ENCODE data around the gene SMAD7. TPM values are rescaled to one million over a fixed set of nuclear protein-coding genes. Genes with fewer than 3 reads are reported as not detected.

The SMAD7 gene
- total RNA-seq, 1 donor from 2014 or later: 61.2 TPM

GRCh38 chr18:48893061-48893607 is 57.6 kb downstream of the SMAD7 start:
- Mint-ChIP-seq H3K27ac (ENCODE audit: unreplicated experiment) (no peak overlapping the region), H3K9me3 (ENCODE audit: low read depth) (no peaks in the 10 kb centered on the region), H3K36me3 (ENCODE audit: low read depth) (no peaks in the 10 kb centered on the region), H3K27me3 (ENCODE audit: low read depth) (no peaks in the 10 kb centered on the region), H3K4me3 (ENCODE audit: unreplicated experiment) (no peak overlapping the region), H3K4me1 (ENCODE audit: low read depth) (peaks cover 47% of the 10 kb centered on the region)
- TF ChIP-seq, protein P1, sequence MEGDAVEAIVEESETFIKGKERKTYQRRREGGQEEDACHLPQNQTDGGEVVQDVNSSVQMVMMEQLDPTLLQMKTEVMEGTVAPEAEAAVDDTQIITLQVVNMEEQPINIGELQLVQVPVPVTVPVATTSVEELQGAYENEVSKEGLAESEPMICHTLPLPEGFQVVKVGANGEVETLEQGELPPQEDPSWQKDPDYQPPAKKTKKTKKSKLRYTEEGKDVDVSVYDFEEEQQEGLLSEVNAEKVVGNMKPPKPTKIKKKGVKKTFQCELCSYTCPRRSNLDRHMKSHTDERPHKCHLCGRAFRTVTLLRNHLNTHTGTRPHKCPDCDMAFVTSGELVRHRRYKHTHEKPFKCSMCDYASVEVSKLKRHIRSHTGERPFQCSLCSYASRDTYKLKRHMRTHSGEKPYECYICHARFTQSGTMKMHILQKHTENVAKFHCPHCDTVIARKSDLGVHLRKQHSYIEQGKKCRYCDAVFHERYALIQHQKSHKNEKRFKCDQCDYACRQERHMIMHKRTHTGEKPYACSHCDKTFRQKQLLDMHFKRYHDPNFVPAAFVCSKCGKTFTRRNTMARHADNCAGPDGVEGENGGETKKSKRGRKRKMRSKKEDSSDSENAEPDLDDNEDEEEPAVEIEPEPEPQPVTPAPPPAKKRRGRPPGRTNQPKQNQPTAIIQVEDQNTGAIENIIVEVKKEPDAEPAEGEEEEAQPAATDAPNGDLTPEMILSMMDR (IDR thresholded peaks at IDR 0.05): no peak
- peak; percentile 64 for DNase-seq (ENCODE audit: low spot score)

DNA sequence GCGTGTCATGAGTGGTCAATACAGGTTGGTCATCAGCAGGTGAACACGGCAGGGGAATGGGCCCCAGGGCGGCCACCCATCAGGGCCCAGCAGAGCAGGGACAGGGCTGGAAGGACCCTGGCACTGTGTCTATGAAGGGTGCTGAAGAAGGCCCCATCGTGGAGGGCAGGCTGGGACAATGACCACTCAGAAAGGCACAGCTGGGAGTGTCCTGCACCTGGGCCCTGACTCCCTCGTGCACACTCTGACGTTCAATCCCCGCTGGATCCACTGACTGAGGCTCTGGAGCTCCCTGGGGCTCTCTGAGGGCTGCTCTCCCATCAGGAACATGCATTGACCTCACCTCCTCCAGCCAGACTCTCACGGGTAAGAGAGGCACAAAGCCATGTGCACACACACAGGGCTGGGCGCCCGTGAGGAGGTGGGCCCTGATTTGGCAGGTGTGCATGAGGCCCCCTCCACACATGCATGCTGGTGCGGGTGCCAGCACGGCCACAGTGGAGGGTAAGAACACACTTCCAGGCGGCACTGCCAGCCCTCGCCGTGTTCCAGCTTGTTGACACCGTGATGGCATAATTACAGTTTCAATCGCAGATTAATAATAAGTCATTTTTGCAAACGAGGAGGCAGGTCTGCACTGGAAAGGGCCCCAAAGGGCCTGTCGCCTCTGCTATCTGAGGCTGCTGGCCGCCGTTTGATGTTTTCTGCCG is 58.5 kb downstream of the SMAD7 start:
- no peaks in the 10 kb centered on the region for H3K27me3 Mint-ChIP-seq (ENCODE audit: low read depth)
- peaks cover 51% of the 10 kb centered on the region for H3K4me1 Mint-ChIP-seq (ENCODE audit: low read depth)
- no peak overlapping the region for H3K4me3 Mint-ChIP-seq (ENCODE audit: unreplicated experiment)
- H3K36me3 Mint-ChIP-seq (ENCODE audit: low read depth): no peaks in the 10 kb centered on the region
- no peak overlapping the region for H3K27ac Mint-ChIP-seq (ENCODE audit: unreplicated experiment)
- TF ChIP-seq, protein P1 (IDR thresholded peaks at IDR 0.05): no peak
- H3K9me3 Mint-ChIP-seq (ENCODE audit: low read depth): no peaks in the 10 kb centered on the region
- peak; percentile 85 for DNase-seq (ENCODE audit: low spot score)

- H3K4me3 Mint-ChIP-seq (ENCODE audit: unreplicated experiment): no peak overlapping the region
- H3K36me3 Mint-ChIP-seq (ENCODE audit: low read depth): no peaks in the 10 kb centered on the region
- TF ChIP-seq, protein P1 (IDR thresholded peaks at IDR 0.05): no peak
- DNase-seq (ENCODE audit: low spot score): peak; percentile 54
- no peaks in the 10 kb centered on the region for H3K9me3 Mint-ChIP-seq (ENCODE audit: low read depth)
- H3K27me3 Mint-ChIP-seq (ENCODE audit: low read depth): no peaks in the 10 kb centered on the region
- H3K27ac Mint-ChIP-seq (ENCODE audit: unreplicated experiment): no peak overlapping the region
- peaks cover 47% of the 10 kb centered on the region for H3K4me1 Mint-ChIP-seq (ENCODE audit: low read depth)
Observed at GRCh38 chr18:48891721-48892120, 59.0 kb downstream of the SMAD7 start.

DNA sequence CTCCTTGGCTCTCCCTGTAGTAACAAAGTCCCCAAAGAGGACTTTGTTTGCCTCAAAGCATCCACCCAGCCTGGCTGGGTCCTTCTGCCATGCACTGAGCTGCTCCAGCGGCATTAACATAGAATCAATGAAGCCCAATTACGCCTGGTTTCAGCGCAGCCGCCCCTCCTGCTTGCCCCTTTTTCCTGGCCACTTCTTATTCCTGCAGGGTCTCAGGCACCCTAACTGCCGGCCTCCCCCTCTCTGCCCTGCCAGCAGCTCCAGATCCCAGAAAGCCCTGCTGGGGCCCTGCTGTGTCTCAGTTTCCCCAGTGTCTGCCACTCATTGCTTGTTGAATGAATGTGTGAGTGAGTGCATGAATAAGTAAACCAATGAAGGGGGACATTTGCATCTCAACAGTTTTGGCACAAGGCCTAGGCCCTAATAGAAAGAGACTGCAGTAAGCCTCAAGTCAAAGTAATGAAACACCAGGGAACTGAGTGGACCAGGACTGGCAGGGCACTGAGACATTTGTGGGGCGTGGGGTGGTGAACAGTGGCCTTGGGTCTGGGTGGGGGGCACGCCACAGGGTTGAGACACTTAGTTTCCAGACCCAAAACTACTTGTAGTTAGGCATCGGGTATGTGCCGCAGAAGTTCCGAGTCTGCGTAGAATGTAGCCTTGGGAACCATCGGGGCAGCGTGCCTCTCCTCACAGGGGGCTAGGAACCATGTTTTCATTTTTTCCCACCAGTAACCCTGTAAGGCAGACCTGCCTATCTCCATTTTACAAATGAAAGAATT is 60.6 kb downstream of the SMAD7 start:
- H3K27me3 Mint-ChIP-seq (ENCODE audit: low read depth): no peaks in the 10 kb centered on the region
- peak; percentile 42 for DNase-seq (ENCODE audit: low spot score)
- no peak overlapping the region for H3K4me3 Mint-ChIP-seq (ENCODE audit: unreplicated experiment)
- TF ChIP-seq, protein P1 (IDR thresholded peaks at IDR 0.05): no peak
- no peaks in the 10 kb centered on the region for H3K36me3 Mint-ChIP-seq (ENCODE audit: low read depth)
- peak overlapping the region; percentile 76 for H3K27ac Mint-ChIP-seq (ENCODE audit: unreplicated experiment)
- peaks cover 53% of the 10 kb centered on the region for H3K4me1 Mint-ChIP-seq (ENCODE audit: low read depth)
- no peaks in the 10 kb centered on the region for H3K9me3 Mint-ChIP-seq (ENCODE audit: low read depth)

Data from chondrocyte (in vitro differentiated cells).